Progenitor cell of endocrine pancreas (in vitro differentiated cells): ENCODE results near the gene LRP1B. TPM values are rescaled to one million over a fixed set of nuclear protein-coding genes. Genes with fewer than 3 reads are reported as not detected.

Experiments used
- DNase-seq: peaks from one replicate; pipeline ENCODE4 v3.0.0; 2021; ENCODE audit warnings: low spot score; ENCODE audit not compliant: unreplicated experiment
- H3K27ac Mint-ChIP-seq: 2 replicates; pipeline ENCODE4 v1.8.0; 2021; ENCODE audit warnings: mild to moderate bottlenecking, moderate library complexity, mixed read lengths
- H3K27me3 Mint-ChIP-seq: 2 replicates; pipeline ENCODE4 v1.8.0; 2021; ENCODE audit warnings: mixed read lengths
- H3K36me3 Mint-ChIP-seq: 2 replicates; pipeline ENCODE4 v1.8.0; 2022; ENCODE audit warnings: mixed read lengths; ENCODE audit not compliant: insufficient read depth
- H3K4me1 Mint-ChIP-seq: 2 replicates; pipeline ENCODE4 v1.8.0; 2021; ENCODE audit warnings: low read depth, mixed read lengths
- H3K4me3 Mint-ChIP-seq: 2 replicates; pipeline ENCODE4 v1.8.0; 2021; ENCODE audit warnings: low read depth, mild to moderate bottlenecking, moderate library complexity, mixed read lengths
- H3K9me3 Mint-ChIP-seq: 2 replicates; pipeline ENCODE4 v1.8.0; 2021; ENCODE audit warnings: low read depth, mixed read lengths
- CTCF ChIP-seq: fragments of 200-600 bp; sonication (generic); IDR thresholded peaks from one replicate; pipeline ENCODE4 v1.5.0; 2021; ENCODE audit warnings: antibody characterized with exemption, mild to moderate bottlenecking; ENCODE audit not compliant: unreplicated experiment
- total RNA-seq: library from RNA; stranded (reverse); gene quantifications from 2 replicates; pipeline ENCODE4 v1.2.1, GENCODE V29; 2021

Gene LRP1B
- total RNA-seq, 1 donor from 2014 or later = 0.57 TPM

GRCh38 chr2:140648393-140648792 lies 1482.4 kb downstream of the LRP1B start:
- no peak for TF ChIP-seq CTCF
- no peak overlapping the region for H3K27ac Mint-ChIP-seq
- H3K4me3 Mint-ChIP-seq = no peak overlapping the region
- H3K36me3 Mint-ChIP-seq = no peaks in the 10 kb centered on the region
- H3K4me1 Mint-ChIP-seq = peaks cover 3% of the 10 kb centered on the region
- H3K27me3 Mint-ChIP-seq = no peaks in the 10 kb centered on the region
- no peaks in the 10 kb centered on the region for H3K9me3 Mint-ChIP-seq
- no peak for DNase-seq

GRCh38 chr2:140643761-140644187 lies 1487.0 kb downstream of the LRP1B start:
- no peak overlapping the region for H3K27ac Mint-ChIP-seq
- H3K36me3 Mint-ChIP-seq = no peaks in the 10 kb centered on the region
- H3K9me3 Mint-ChIP-seq = no peaks in the 10 kb centered on the region
- peaks cover 3% of the 10 kb centered on the region for H3K4me1 Mint-ChIP-seq
- H3K4me3 Mint-ChIP-seq = no peak overlapping the region
- DNase-seq = no peak
- no peak for TF ChIP-seq CTCF
- no peaks in the 10 kb centered on the region for H3K27me3 Mint-ChIP-seq

- no peaks in the 10 kb centered on the region for H3K36me3 Mint-ChIP-seq
- peaks cover 3% of the 10 kb centered on the region for H3K4me1 Mint-ChIP-seq
- TF ChIP-seq CTCF = no peak
- H3K9me3 Mint-ChIP-seq = no peaks in the 10 kb centered on the region
- H3K27ac Mint-ChIP-seq = no peak overlapping the region
- no peaks in the 10 kb centered on the region for H3K27me3 Mint-ChIP-seq
- no peak for DNase-seq
- no peak overlapping the region for H3K4me3 Mint-ChIP-seq
Measured at GRCh38 chr2:140641163-140641562, 1489.7 kb downstream of the LRP1B start.

- H3K27ac Mint-ChIP-seq = no peak overlapping the region
- TF ChIP-seq CTCF = no peak
- peaks cover 3% of the 10 kb centered on the region for H3K4me1 Mint-ChIP-seq
- no peaks in the 10 kb centered on the region for H3K36me3 Mint-ChIP-seq
- DNase-seq = no peak
- no peaks in the 10 kb centered on the region for H3K27me3 Mint-ChIP-seq
- no peaks in the 10 kb centered on the region for H3K9me3 Mint-ChIP-seq
- H3K4me3 Mint-ChIP-seq = no peak overlapping the region
Measured at GRCh38 chr2:140639628-140640027, 1491.2 kb downstream of the LRP1B start.

- Mint-ChIP-seq H3K27me3 (no peaks in the 10 kb centered on the region), H3K36me3 (no peaks in the 10 kb centered on the region), H3K27ac (no peak overlapping the region), H3K4me3 (no peak overlapping the region), H3K4me1 (no peaks in the 10 kb centered on the region), H3K9me3 (no peaks in the 10 kb centered on the region)
- TF ChIP-seq CTCF = no peak
- DNase-seq = no peak
Measured at GRCh38 chr2:140630557-140630956, 1500.3 kb downstream of the LRP1B start.
